Ishikawa (cell line): ENCODE data around the gene HDHD3.

Experiments used
- CEBPB ChIP-seq: IDR thresholded peaks from 2 replicates; pipeline ENCODE4 v1.6.1; 2012
- CREB1 ChIP-seq: IDR thresholded peaks from 2 replicates; pipeline ENCODE4 v1.6.1; 2012; ENCODE audit warnings: low read depth
- EGR1 ChIP-seq: IDR thresholded peaks from 2 replicates; pipeline ENCODE4 v1.6.1; 2012
- EP300 ChIP-seq: IDR thresholded peaks from 2 replicates; pipeline ENCODE4 v1.6.1; 2012; ENCODE audit warnings: borderline replicate concordance
- FOXM1 ChIP-seq: IDR thresholded peaks from 2 replicates; pipeline ENCODE4 v1.6.1; 2012; ENCODE audit warnings: low read depth, borderline replicate concordance
- MAX ChIP-seq: IDR thresholded peaks from 2 replicates; pipeline ENCODE4 v1.6.1; 2012
- NFIC ChIP-seq: IDR thresholded peaks from 2 replicates; pipeline ENCODE4 v1.6.1; 2012
- RAD21 ChIP-seq: IDR thresholded peaks from 2 replicates; pipeline ENCODE4 v1.6.1; 2012; ENCODE audit warnings: low read depth
- REST ChIP-seq: IDR thresholded peaks from 2 replicates; pipeline ENCODE4 v1.6.1; 2012; ENCODE audit warnings: low read depth, mild to moderate bottlenecking
- TAF1 ChIP-seq: IDR thresholded peaks from 2 replicates; pipeline ENCODE4 v1.6.1; 2012; ENCODE audit warnings: low read depth, mild to moderate bottlenecking
- TCF12 ChIP-seq: IDR thresholded peaks from 2 replicates; pipeline ENCODE4 v1.6.1; 2012; ENCODE audit warnings: low read depth
- TEAD4 ChIP-seq: IDR thresholded peaks from 2 replicates; pipeline ENCODE4 v1.6.1; 2012
- USF1 ChIP-seq: IDR thresholded peaks from 2 replicates; pipeline ENCODE4 v1.6.1; 2012
- YY1 ChIP-seq: IDR thresholded peaks from 2 replicates; pipeline ENCODE4 v1.6.1; 2012; ENCODE audit warnings: low read depth
- ZBTB7A ChIP-seq: IDR thresholded peaks from 2 replicates; pipeline ENCODE4 v1.6.1; 2012; ENCODE audit warnings: low read depth

Gene HDHD3

GRCh38 chr9:113373676-113374392 lies 3.0 kb downstream of the HDHD3 start:
- TF ChIP-seq EP300 (no peak), TEAD4 (no peak), NFIC (no peak), CEBPB (no peak), REST (no peak), TAF1 (no peak), RAD21 (no peak), USF1 (no peak), ZBTB7A (no peak), EGR1 (no peak), FOXM1 (no peak), TCF12 (no peak), YY1 (no peak), MAX (no peak), CREB1 (no peak)

GRCh38 chr9:113373256-113373655 lies 3.5 kb downstream of the HDHD3 start:
- no peak for TF ChIP-seq CEBPB
- TF ChIP-seq EGR1 = no peak
- TF ChIP-seq NFIC = no peak
- TF ChIP-seq FOXM1 = no peak
- no peak for TF ChIP-seq EP300
- no peak for TF ChIP-seq USF1
- no peak for TF ChIP-seq MAX
- TF ChIP-seq REST = no peak
- no peak for TF ChIP-seq TAF1
- TF ChIP-seq ZBTB7A = no peak
- TF ChIP-seq TCF12 = no peak
- TF ChIP-seq TEAD4 = no peak
- no peak for TF ChIP-seq CREB1
- TF ChIP-seq RAD21 = no peak
- no peak for TF ChIP-seq YY1

GRCh38 chr9:113372059-113372458 lies 4.7 kb downstream of the HDHD3 start:
- no peak for TF ChIP-seq TEAD4
- TF ChIP-seq CREB1 = no peak
- TF ChIP-seq NFIC = no peak
- no peak for TF ChIP-seq USF1
- no peak for TF ChIP-seq CEBPB
- TF ChIP-seq EP300 = no peak
- no peak for TF ChIP-seq ZBTB7A
- no peak for TF ChIP-seq YY1

- TF ChIP-seq EGR1 = no peak
- no peak for TF ChIP-seq REST
- TF ChIP-seq ZBTB7A = no peak
- no peak for TF ChIP-seq TEAD4
- no peak for TF ChIP-seq YY1
- TF ChIP-seq CEBPB = no peak
- no peak for TF ChIP-seq TCF12
Measured at GRCh38 chr9:113370806-113371325, 5.9 kb downstream of the HDHD3 start.
